ENCODE measurements around the gene HDAC4.

HDAC4 gene

GRCh38 chr2:239167766-239168444, 232.9 kb downstream of the HDAC4 start:
- no peak for DNase-seq (ENCODE audit: low read depth)

- no peak for DNase-seq (ENCODE audit: low read depth)
Observed at GRCh38 chr2:239167011-239167673, 233.7 kb downstream of the HDAC4 start.

GRCh38 chr2:239166201-239166834, 234.5 kb downstream of the HDAC4 start:
- DNase-seq (ENCODE audit: low read depth), result no peak

GRCh38 chr2:239165206-239165831, 235.5 kb downstream of the HDAC4 start:
- DNase-seq (ENCODE audit: low read depth), result no peak

- DNase-seq (ENCODE audit: low read depth), result no peak
Observed at GRCh38 chr2:239164335-239164871, 236.4 kb downstream of the HDAC4 start.

- DNase-seq (ENCODE audit: low read depth), result no peak
Observed at GRCh38 chr2:239163688-239164334, 237.0 kb downstream of the HDAC4 start.

- no peak for DNase-seq (ENCODE audit: low read depth)
Observed at GRCh38 chr2:239162976-239163687, 237.7 kb downstream of the HDAC4 start.

GRCh38 chr2:239162141-239162821, 238.5 kb downstream of the HDAC4 start:
- no peak for DNase-seq (ENCODE audit: low read depth)

- DNase-seq (ENCODE audit: low read depth), result no peak
Observed at GRCh38 chr2:239161711-239162140, 239.1 kb downstream of the HDAC4 start.

GRCh38 chr2:239160226-239161143, 240.3 kb downstream of the HDAC4 start:
- no peak for DNase-seq (ENCODE audit: low read depth)

GRCh38 chr2:239159476-239159911, 241.3 kb downstream of the HDAC4 start:
- DNase-seq (ENCODE audit: low read depth), result no peak

GRCh38 chr2:239158641-239159475, 242.0 kb downstream of the HDAC4 start:
- DNase-seq (ENCODE audit: low read depth), result no peak

GRCh38 chr2:239157771-239158170, 243.0 kb downstream of the HDAC4 start:
- DNase-seq (ENCODE audit: low read depth), result no peak

GRCh38 chr2:239157269-239157668, 243.6 kb downstream of the HDAC4 start:
- no peak for DNase-seq (ENCODE audit: low read depth)

GRCh38 chr2:239156516-239157265, 244.1 kb downstream of the HDAC4 start:
- no peak for DNase-seq (ENCODE audit: low read depth)

- DNase-seq (ENCODE audit: low read depth), result no peak
Observed at GRCh38 chr2:239155806-239156480, 244.9 kb downstream of the HDAC4 start.

Data from activated T-helper 1 cell treated with Interleukin-2 at 50 U/mL for 16 hours (primary cell).